Activated CD4-positive, alpha-beta T cell treated with anti-CD3 and anti-CD28 coated beads, Interleukin-10, Interleukin-2, amounts not matched to agents 100 ng/mL and 50 ng/mL, durations not matched to agents 16 hours and 8 hours (primary cell): ENCODE results near the gene GNG11.
A peak's percentile ranks its signal among the peaks of the same experiment; 100 is the strongest.
"Not testable (repeated sequence)": the region's sequence is repeated elsewhere in the genome, so short reads cannot be mapped to it uniquely, and the experiment has no call there.

ENCODE experiments used
- DNase-seq: peaks from one replicate; pipeline ENCODE4 v3.0.0-alpha.2; 2020

GNG11 gene

DNA sequence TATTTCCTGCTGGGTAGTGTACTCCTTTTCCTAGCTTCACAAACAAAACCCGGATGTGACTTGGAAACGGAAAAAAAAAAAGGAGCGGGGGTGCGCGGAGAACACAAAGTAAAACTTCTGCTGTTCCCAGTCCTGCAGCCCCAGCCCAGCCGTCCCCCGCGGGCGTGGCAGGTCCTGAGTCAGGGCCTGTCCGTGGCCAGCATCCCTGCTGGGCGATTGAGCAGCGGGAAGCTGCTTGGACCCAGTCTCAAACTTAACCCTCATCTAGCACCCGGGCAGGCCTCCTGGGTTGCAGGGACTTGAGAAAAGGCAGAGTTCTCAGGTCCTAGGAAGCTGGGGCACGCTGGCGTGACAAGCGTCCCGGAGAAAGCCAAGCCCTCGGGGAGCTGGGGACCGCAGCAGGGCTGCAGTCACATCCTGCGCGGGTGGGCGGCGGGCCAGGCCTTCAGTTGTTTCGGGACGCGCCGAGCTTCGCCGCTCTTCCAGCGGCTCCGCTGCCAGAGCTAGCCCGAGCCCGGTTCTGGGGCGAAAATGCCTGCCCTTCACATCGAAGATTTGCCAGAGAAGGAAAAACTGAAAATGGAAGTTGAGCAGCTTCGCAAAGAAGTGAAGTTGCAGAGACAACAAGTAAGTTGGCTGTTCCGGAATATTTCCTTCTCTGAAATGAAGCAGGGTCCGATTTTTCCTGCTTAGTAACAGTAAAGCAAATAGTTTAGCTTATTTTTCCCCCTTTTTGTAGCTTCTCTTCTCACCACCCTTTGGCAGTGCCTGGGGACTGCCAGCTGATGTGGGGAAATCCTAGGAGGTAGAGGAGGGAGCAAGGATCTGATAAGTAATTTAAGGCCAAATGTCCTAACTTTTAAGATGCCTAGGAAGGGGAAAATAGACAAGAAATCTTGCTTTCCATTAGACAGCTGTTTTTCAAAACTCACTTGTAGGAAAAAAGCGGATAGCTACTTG lies at the start of gene GNG11:
Gene GNG11 (plus strand): TSS at position 129 of the 960 bp plus-strand sequence. CDS start 403 bp downstream, at position 532.
- DNase-seq = peak; percentile 26

DNA sequence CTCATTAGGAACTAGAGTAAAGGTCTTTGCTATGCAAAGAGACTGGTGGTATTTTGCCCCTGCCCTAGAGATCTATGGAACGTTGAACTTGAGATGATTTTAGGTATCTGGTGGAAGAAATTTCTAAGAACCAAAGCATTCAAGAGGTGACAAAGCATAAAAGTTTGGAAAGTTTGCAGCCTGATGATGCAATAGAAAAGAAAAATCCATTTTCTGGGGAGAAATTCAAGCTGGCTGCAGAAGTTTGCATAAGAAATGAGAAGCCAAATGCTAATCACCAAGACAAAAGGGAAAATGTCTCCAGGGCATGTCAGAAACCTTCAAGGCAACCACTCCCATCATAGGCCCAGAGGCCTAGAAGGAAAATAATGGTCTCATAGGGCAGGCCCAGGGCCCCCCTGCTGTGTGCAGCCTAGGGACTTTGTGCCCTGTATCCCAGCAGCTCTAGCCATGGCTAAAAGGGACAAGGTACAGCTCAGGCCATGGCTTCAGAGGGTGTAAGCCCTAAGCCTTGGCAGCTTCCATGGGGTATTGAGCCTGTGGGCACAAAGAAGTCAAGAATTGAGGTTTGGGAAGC lies 47.4 kb upstream of the GNG11 start:
- DNase-seq = no peak

DNA sequence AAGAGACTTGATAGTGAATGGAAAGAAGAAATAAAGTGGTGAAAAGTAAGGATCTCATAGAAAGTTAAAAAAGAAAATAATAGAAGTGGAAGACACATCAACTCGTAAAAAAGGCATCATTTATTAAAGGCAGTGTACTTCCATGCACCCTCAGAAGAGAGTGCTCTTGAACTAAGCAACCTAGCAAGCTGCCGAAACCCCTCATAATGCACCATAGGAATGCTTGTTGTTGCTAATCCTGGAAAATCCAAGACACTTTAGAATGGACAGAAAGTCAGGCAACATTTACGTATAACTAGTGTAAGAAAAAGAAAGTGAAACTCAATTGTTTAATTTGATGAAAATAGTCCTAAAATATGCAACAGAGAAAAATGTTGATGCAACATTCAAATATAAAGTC lies 43.8 kb upstream of the GNG11 start:
- DNase-seq = no peak

DNA sequence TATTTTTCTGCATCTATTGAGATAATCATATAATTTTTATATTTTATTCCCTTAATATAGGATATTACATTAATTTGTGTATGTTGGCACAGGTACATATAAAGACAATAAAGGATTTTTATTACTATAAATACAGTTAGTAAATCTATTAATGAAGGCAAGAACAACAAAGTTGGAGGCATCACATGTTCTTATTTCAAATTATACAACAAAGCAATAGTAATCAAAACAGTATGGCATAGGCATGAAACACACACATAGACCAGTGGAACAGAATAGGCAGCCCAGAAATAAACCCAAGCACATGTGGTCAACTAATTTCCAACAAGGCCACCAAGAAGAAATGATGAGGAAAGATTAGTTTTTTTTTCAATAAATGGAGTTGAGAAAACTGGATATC lies 42.2 kb upstream of the GNG11 start:
- no peak for DNase-seq

DNA sequence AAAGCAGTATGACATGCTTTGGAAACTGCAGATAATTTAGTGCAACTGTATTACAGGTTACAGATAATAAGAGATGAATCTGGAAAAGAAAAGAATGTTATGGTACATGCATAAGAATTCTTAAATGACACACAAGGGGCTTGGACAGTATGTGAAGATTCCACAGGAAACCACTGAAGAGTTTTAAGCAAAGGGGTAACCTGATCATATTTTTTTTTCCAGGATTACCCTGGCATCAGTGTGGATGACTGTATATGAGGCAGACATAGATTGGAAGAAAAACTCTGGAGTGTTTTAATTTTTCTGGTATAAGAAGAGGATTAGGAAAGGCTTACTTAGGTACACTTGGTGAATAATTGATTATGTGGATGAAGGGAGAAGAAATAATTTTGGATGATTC lies 39.1 kb upstream of the GNG11 start:
- DNase-seq = no peak

DNA sequence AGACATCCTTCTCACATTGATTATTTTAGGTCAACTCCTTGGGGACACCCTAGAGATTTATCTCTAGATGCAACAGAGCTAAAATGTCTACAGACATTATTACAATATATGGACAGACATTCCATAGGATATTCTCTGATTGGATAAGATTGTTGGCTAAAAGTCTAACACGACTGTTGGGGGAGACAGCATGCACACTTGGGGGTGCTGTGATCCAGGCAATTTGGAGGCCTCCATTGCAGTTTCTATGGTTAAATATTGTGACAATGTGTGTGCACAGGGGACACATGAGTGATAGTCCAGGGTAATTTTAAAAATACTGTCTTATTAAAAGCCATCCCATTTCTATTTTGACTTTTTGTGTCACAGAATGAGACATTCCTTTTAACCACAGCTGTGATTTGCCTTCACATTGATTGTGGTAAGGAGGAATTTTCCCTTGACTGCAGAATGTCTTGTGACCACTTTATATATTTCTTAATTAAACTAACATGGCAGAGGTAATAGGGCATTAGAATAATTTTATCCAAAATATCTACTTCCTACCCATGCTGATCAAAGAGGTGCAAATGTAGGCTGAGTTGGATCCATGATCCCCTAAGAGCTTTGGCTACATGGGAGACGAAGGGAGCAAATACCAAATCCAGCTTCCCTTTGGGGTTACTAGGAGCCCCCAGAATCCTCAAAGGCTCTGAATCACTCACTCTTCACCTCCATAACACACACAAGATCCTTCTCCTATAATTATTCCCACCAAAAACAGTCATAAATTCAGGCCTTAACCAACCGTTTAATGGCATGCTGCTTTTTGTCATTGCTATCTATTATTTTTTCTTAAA lies 38.2 kb upstream of the GNG11 start:
- no peak for DNase-seq

DNA sequence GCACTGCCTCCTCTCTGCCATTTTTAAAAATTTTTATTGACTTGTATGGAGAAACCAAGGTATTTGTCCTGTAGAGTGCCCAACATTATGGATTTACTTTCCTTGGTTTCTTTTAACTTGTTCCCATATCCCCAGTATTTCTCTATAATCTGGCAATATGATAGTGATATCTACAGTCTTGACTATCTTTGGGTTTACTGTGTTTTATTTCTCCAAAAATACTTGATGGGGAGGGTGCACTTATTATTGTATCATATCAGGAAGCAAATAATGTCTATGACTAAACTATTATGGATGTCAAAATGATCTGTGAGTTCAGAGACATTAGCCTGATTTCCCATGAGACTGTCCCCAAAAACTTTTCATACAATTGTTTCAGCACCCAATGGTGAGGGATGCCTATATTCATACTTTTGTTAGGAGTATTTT lies 37.6 kb upstream of the GNG11 start:
- DNase-seq = no peak

DNA sequence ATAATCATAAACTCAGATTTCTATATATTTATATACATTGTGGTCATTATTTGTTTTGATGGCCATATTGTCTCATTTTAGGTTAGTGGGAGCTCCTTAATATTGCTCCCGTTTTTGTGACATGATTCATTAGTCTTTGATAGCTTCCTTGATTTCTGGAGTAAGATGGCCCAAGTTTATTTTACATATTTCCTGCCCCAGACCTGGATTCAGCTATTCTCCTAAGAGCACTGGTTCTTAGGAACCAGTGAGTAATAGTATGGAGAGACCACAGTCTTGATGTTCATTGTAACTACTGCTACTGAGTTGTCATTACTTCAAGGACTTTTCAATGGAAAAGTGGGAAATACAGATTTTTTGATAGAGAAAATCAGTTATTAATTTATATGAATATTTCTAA lies 37.0 kb upstream of the GNG11 start:
- DNase-seq = no peak

DNA sequence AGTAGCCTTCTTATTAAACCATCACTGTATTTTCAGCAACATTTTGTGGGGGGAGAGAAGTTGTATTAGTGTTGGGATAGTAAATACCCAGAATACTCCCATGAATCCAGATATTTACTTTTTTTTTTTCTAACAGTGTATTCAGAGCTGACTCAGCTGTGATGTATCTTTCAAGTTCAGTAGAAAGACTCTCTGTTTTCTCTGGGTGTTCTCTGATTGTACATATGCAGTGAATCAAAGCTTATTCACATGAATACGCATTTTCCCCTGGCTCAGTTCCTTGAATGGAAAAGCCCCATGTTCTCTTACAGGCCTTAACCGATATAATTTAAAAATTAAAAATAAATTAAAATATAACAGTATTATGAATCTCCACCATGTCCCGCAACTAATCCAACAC lies 32.3 kb upstream of the GNG11 start:
- DNase-seq = no peak

DNA sequence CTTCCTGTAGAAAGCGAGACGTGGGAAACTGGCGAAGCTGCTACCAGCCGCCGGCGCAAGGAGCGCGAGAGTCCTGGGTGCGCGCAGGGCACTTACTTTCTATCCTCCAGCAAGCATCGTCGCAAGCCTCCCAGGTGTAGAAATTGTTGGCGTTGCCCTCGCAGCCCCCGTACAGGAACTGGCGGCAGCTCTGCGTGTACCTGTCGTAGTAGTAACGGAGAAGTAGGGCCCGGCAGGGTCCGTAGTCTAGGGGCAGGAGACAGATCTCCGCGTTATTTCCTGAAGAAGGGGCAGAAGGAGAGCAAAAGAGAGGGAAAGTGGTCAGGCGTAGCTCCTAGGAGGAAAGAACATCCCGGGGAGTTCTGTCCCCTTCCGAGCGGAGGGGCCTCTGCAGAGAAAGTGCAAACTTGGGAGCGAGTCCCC lies 31.5 kb upstream of the GNG11 start:
- DNase-seq = peak; percentile 9

DNA sequence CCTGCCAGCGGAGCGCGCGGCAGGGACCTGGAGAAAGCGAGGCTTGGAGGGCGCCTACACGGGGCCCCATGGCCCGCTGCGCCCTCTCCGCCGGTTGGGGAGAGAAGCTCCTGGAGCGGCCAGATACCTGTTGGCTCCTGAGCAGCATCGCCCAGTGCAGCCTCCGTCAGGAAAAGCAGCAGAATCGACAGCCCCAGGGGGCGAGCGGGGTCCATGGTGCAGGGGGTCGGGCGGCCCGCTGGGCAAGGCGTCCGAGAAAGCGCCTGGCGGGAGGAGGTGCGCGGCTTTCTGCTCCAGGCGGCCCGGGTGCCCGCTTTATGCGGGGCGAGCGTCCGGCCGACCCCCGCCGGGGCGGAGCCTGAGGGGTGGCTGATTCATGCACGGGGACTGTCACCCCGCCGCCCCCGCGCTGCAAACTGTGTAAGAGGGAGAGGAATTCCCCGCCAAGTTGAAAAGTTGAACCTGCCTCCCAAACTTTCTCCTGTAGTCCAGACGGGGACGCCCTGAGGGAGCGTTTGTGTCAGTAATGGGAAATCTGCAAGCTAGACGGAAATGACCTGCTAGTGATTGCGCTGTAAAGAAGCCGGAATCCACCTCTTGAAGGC lies 31.0 kb upstream of the GNG11 start, which contains the start of gene TFPI2:
Gene TFPI2 (minus strand): TSS at position 290 of the 605 bp plus-strand sequence. CDS start 75 bp downstream, at position 215.
- DNase-seq = no peak

DNA sequence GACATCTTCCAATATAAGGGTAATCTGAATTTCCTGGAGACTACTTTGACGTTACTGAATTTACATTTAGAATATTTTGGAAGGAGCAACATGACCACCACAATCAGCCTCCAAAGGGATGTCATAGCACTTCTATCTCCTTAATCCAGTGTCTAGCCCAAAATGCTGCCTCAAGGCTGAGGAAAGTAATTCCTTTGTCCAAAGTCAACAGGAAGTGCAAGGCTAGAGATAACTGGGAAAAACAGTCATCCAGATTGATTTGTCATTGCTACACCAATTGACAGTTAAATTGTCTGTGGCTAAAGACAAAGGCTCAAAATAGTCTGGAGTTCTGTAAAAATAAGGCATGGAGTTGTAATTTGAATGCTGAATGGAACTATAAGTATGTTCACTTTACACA lies 27.1 kb upstream of the GNG11 start:
- no peak for DNase-seq

DNA sequence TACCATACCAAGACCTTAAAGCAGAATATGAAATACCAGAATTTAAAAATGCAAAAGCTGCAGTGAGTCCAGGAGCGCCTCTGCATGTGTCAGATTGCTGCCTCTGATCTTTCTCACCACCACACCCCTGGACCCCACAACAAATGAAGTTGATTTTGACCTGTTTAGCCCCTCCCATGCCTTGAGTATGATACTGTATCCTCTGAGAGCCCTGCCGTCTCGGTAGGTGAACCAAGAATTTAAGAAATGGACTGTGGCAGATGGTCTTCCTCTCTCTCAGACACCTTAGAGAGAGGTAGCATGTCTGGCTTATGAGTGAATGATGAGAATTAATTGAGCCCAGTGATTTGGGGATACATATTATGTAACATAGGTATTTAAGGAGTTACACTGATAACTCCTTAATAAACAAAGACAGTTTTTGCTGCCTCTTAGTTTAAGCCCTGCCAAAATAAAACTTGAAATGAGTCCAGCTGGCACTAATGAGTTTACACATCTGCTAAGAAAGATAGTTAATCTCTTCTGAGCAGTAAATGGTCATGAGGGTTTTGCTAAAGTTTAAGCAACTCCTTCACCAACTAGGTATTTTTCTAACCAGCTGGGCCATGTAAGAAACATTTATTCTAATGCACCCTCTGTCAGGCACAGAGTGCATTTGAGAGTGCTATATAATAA lies 26.4 kb upstream of the GNG11 start:
- no peak for DNase-seq

DNA sequence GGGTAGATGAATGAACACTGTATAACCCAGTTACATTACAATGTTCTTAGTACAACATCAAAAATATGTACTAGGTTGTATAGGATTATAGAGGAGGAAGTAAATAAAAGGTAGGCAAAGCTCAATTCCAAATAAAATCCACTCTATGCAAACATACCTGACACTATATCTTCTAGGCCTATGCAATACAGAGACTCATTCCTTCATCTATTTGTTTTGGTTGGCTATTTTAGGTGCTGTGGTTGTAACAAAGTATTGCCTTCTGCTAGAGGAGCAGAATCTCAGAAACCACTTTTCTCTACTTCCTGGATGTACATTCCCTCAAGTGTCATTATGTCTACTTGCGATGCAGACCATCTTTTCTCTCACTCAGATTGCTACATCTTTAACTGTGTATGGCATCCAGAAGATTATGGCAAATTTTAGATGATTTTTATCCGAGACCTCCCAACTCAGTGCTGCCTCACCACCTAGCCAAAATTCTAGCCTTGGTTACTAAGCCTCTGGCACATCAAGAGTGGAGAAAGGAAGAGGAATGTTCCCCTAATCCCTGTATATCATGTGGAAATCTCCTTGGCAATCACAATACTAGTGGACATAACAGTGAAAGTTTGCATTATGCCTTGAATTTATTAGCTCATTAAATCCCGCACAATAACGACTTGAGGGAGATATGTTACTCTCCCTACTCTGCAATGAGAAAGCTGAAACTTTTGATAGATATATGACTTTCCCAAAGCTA lies 25.5 kb upstream of the GNG11 start:
- no peak for DNase-seq

DNA sequence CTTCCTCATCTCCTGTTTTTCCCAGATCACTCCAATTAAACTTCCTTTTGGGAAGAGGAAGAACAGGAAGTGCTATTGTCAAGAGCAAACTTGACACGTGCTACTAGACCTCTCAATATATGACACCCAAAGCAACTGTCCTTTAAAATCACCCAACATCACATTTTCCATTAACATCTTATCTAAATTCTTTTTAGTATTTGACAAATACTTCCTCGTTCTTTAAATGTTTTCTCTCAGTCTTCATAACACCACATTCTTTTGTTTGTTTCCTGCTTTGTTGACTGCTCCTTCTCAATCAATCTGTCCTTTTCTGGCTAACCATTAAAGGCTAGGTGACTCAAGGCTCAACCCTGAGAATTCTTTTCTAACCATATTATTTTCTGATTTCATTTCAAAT lies 23.9 kb upstream of the GNG11 start:
- DNase-seq = no peak

DNA sequence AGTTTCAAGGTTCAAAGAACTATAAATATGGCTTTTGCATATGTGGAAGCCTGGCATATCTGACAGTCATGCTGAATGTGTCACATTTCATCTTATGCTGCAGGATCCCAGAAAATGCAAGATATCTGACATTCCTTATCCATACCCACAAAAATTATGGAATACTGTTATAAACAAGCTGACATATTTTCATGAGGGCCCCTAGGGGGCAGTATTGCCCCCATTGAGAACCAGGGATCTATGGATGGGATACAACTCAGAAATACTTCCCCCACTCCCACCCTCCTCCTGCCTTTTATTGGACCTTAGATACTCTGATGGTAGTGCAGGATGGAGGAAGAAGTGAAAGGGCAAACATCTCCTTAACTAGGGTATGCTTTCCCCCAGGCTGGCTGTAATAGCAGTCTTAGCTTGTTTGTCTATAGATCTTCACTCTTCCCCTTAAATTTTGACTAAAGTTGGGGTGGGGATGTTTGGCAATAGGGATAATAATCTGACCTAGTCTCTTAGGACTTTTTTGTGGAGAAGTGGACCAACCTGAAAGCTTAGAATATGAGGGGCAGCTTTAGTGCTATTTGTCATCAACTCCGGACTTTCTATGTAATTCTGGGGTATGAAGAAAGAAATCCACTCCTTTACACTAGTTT lies 18.6 kb upstream of the GNG11 start:
- DNase-seq = peak; percentile 10

DNA sequence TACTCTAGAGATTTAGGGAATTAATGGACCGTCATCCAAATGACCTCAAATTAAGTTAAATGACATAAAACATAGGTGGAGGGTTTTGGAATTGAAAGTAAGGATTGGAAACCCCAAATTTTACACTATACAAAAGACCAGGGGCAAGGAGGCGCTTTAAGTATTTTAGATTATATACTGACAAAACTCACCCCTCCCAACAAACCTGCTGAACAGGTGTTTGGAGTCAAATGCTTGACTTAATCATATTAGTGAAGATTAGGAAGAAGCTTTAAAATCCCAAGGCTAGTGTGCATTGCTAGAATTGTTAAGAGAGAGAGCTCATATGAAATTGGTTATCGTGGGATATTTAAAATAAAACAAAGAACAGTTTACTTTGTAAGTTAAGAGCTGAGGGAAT lies 15.3 kb upstream of the GNG11 start, which contains the start of gene GNGT1:
Gene GNGT1 (plus strand): TSS at position 301 of the 400 bp plus-strand sequence. CDS start 180 bp downstream, outside the sequence.
- no peak for DNase-seq

DNA sequence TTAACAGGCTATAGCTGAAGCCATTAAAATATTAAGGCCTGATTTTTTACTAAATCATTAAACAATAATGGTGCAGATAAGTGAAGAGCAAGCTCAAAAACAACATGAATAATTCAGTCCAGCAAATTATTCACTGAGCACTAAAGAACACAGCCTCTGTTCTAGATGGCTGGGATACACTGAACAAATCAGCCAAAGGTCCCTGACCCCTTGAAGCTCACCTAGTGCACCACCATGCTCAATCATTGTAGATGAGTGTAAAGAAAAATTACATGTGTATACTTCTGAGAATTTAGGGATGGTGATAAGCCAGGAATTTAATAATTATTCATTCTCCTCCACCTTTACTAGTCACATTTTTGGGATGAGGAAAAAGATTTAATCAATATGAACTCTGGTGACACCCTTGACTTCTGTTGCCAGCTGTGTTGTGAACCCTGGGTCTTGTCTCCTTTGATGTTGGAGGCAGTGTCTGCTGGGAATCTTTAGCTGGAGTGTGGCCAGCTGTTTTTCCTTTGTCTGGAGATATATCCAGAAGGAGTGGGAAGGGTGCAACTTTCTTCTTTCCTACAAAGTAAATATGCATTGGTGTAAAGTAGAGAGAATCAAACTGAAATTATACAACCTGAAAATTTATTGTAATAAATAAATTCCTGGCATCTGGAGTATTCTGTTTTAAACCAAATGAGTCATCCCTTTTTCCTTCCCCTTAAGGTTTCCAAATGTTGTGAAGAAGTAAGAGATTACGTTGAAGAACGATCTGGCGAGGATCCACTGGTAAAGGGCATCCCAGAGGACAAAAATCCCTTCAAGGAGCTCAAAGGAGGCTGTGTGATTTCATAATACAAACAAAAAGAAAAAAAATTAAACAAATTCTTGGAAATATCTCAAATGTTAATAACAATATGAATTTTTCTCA lies 11.2 kb upstream of the GNG11 start:
- DNase-seq = no peak

DNA sequence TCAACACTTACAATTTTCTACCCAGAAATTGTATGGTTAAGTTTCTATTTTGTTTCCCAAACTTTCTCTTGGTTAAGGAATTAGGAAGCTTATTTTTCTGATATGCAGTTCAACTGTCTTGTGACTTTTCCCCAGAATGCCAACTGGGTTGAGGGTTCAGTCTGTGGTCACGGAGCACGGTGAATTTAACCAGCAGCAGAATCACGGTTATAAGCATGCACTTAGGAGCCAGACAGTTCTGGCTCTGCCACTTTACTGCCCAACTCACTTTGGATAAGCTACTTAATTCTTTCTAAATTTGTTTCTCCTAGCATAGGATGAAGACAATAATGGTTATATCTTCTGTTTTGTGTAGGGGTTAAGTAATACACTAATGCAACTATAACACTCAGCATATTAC lies 10.3 kb upstream of the GNG11 start:
- not testable (repeated sequence) for DNase-seq

DNA sequence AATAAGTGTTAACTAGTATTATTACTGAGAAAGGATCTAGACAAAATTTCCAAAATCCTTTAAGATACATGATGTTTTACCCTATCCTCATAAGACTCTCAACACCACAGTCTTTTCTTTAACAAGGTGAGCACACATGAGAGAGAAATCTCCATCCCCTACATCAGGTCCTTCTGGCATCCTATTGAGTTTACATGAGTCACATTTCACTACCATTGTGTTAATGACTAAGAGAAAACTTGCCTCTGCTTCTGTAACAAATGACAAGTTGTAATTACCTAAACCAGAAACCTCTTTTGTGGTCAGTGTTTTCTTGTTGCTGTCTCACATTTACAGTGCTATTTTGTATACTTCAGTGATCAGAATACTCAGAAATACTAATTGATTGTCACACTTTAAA lies 9.9 kb upstream of the GNG11 start:
- DNase-seq = peak; percentile 15
